ENCODE data around the gene KCNG2.
A peak's percentile ranks its signal among the peaks of the same experiment; 100 is the strongest.

The KCNG2 gene

GRCh38 chr18:79788734-79789085 lies 9.0 kb upstream of the KCNG2 start:
- TF ChIP-seq CTCF (IDR thresholded peaks at IDR 0.05), result no peak
- peaks cover 0 to 18% (median 8%) of the 10 kb centered on the region in 4 donors for H3K4me1 ChIP-seq
- H3K36me3 ChIP-seq, result no peaks in the 10 kb centered on the region
- DNase-seq, result peak in 1 of 2 donors; percentile 48
- no peaks in the 10 kb centered on the region for H3K9me3 ChIP-seq
- no peak overlapping the region for H3K27ac ChIP-seq
- no peak overlapping the region for H3K4me3 ChIP-seq
- peaks cover 0 to 79% of the 10 kb centered on the region in 2 donors for H3K27me3 ChIP-seq
- intact Hi-C loops (cut with DNase I; ENCODE audit: low total_unique reads), result no loop called here

GRCh38 chr18:79789091-79789891 lies 8.4 kb upstream of the KCNG2 start:
- TF ChIP-seq CTCF (IDR thresholded peaks at IDR 0.05), result no peak
- no peaks in the 10 kb centered on the region for H3K36me3 ChIP-seq
- intact Hi-C loops (cut with DNase I; ENCODE audit: low total_unique reads), result no loop called here
- no peaks in the 10 kb centered on the region for H3K9me3 ChIP-seq
- H3K27me3 ChIP-seq, result peaks cover 0 to 74% of the 10 kb centered on the region in 2 donors
- H3K4me1 ChIP-seq, result peaks cover 0 to 18% (median 8%) of the 10 kb centered on the region in 4 donors
- H3K4me3 ChIP-seq, result no peak overlapping the region
- H3K27ac ChIP-seq, result no peak overlapping the region
- DNase-seq, result peak in 1 of 2 donors; percentile 60

- Histone ChIP-seq H3K36me3 (no peaks in the 10 kb centered on the region), H3K4me1 (peaks cover 0 to 18% (median 8%) of the 10 kb centered on the region in 4 donors), H3K27ac (no peak overlapping the region), H3K27me3 (peaks cover 0 to 64% of the 10 kb centered on the region in 2 donors), H3K9me3 (no peaks in the 10 kb centered on the region), H3K4me3 (no peak overlapping the region)
- peak in 1 of 2 donors; percentile 56 for DNase-seq
- TF ChIP-seq CTCF (IDR thresholded peaks at IDR 0.05), result no peak
- intact Hi-C loops (cut with DNase I; ENCODE audit: low total_unique reads), result no loop called here
These were observed 7.5 kb upstream of the KCNG2 start for GRCh38 chr18:79789901-79790890.

- peak in 1 of 2 donors; percentile 56 for DNase-seq
- intact Hi-C loops (cut with DNase I; ENCODE audit: low total_unique reads), result no loop called here
- no peak for TF ChIP-seq CTCF (IDR thresholded peaks at IDR 0.05)
- Histone ChIP-seq H3K4me1 (peaks cover 0 to 18% (median 8%) of the 10 kb centered on the region in 4 donors), H3K27ac (no peak overlapping the region), H3K4me3 (no peak overlapping the region), H3K36me3 (no peaks in the 10 kb centered on the region), H3K27me3 (peaks cover 0 to 54% of the 10 kb centered on the region in 2 donors), H3K9me3 (no peaks in the 10 kb centered on the region)
These were observed 6.5 kb upstream of the KCNG2 start for GRCh38 chr18:79790996-79791972.
